22Rv1 (cell line): ENCODE data around the gene THOP1.

Experiments
- CTCF ChIP-seq: fragments of 450-650 bp; IDR thresholded peaks from 2 replicates; pipeline ENCODE4 v1.5.1; 2017; ENCODE audit warnings: mild to moderate bottlenecking
- ZFX ChIP-seq: fragments of 450-650 bp; IDR thresholded peaks from 2 replicates; pipeline ENCODE4 v1.6.1; 2017; ENCODE audit warnings: antibody characterized with exemption, borderline replicate concordance

- no peak for TF ChIP-seq CTCF
- no peak for TF ChIP-seq ZFX
Observed at GRCh38 chr19:2796659-2797266, 11.5 kb downstream of the THOP1 start.
